Measurements from ENCODE around the gene TSPAN18. TPM values are rescaled to one million over a fixed set of nuclear protein-coding genes. Genes with fewer than 3 reads are reported as not detected.

The TSPAN18 gene
- total RNA-seq, 1 donor from 2014 or later, result 2.8 TPM

DNA sequence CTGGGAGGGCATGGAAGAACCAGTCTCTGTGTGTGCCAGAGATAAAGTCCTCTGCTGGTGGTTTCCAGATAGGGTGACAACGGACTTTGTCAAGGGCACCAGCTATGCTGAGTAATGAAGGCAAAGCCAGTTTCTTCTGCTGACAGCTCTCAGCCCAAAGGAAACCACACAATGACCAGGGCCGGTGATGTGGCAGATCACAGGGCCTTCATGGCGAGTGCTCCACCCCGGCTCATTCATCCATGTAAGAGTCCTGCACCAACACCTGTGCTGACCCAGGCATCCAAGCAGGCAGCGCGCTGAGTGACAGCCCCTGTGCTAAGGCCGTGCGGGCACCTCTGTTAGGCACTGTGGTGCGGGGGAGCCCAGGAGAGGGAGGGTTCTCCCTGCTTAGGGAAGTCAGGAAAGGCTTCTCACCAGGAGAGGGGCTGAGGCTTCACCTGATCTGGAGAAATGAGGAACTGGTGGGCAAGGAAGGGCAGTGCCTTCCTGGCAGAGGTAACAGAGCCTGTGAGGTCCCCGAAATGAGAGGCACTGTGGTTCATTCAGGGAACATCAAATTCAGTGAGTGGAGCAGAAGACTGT is 190.1 kb downstream of the TSPAN18 start:
- Mint-ChIP-seq H3K4me1 (peaks cover 25% of the 10 kb centered on the region), H3K36me3 (ENCODE audit: low read depth) (no peaks in the 10 kb centered on the region), H3K4me3 (no peak overlapping the region), H3K9me3 (no peaks in the 10 kb centered on the region), H3K27me3 (no peaks in the 10 kb centered on the region), H3K27ac (peak overlapping the region; percentile 38)
- intact Hi-C loops (cut with micrococcal nuclease), result loop anchor here (10.0 kb wide), 1 partner anchor 142 kb away; no protein-coding TSS in a partner anchor
- ATAC-seq (ENCODE audit: low read depth), result peak; percentile 23
- ChIA-PET POLR2A (no interaction called here), CTCF (interaction anchor here (1.0 to 2.7 kb wide), 3 partner anchors 11 to 194 kb away, joined by 3 to 8 read pairs (median 3); no protein-coding TSS in a partner anchor)
- DNase-seq, result no peak
- TF ChIP-seq, protein P1, sequence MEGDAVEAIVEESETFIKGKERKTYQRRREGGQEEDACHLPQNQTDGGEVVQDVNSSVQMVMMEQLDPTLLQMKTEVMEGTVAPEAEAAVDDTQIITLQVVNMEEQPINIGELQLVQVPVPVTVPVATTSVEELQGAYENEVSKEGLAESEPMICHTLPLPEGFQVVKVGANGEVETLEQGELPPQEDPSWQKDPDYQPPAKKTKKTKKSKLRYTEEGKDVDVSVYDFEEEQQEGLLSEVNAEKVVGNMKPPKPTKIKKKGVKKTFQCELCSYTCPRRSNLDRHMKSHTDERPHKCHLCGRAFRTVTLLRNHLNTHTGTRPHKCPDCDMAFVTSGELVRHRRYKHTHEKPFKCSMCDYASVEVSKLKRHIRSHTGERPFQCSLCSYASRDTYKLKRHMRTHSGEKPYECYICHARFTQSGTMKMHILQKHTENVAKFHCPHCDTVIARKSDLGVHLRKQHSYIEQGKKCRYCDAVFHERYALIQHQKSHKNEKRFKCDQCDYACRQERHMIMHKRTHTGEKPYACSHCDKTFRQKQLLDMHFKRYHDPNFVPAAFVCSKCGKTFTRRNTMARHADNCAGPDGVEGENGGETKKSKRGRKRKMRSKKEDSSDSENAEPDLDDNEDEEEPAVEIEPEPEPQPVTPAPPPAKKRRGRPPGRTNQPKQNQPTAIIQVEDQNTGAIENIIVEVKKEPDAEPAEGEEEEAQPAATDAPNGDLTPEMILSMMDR (IDR thresholded peaks at IDR 0.05), result no peak

DNA sequence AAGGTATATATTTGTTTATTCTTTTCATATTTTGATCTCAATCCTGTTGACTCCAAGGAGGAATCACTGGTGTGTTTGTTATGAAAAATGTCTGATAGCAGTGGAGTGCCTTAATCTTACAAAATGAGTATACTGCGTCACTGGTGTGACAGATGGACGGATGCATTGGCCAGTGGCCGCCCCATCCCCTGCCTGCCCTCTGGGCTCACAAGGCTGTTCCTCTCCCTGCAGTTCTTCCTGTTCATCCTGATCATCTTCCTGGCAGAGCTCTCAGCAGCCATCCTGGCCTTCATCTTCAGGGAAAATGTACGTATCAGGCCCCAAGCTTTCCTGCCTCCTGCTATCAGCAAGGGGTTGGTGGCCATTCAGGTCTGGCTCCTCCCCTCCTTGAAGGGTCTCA is 191.0 kb downstream of the TSPAN18 start:
- no peaks in the 10 kb centered on the region for H3K27me3 Mint-ChIP-seq
- H3K27ac Mint-ChIP-seq, result no peak overlapping the region
- ChIA-PET CTCF (interaction anchor here (2.7 kb wide), 1 partner anchor 10 kb away, joined by 8 read pairs; no protein-coding TSS in a partner anchor), POLR2A (no interaction called here)
- intact Hi-C loops (cut with micrococcal nuclease), result loop anchor here (10.0 kb wide), 1 partner anchor 143 kb away; no protein-coding TSS in a partner anchor
- H3K4me3 Mint-ChIP-seq, result no peak overlapping the region
- no peaks in the 10 kb centered on the region for H3K9me3 Mint-ChIP-seq
- no peaks in the 10 kb centered on the region for H3K36me3 Mint-ChIP-seq (ENCODE audit: low read depth)
- TF ChIP-seq, protein P1 (IDR thresholded peaks at IDR 0.05), result no peak
- DNase-seq, result no peak
- H3K4me1 Mint-ChIP-seq, result peaks cover 25% of the 10 kb centered on the region
- no peak for ATAC-seq (ENCODE audit: low read depth)

DNA sequence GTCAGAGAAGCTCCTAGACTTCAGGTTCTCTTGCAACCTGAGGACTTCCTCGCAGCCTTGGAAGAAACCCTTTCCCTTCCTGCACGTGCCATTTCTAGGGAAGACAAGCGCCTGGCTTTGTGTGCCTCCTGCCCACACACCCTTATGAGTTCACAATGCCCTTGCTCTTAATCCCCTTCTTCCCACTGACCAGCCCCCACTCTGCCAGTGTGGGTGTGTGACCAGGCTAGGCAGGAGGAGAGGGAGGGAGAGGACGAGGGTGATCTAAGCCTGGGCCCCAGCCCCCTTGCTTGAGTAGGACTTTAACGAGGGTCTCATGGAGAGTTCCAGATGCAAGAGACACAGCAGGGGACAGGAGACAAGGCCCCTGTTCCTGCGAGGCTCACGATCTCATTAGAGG is 193.7 kb downstream of the TSPAN18 start:
- Mint-ChIP-seq H3K4me1 (peaks cover 17% of the 10 kb centered on the region), H3K27ac (no peak overlapping the region), H3K9me3 (no peaks in the 10 kb centered on the region), H3K36me3 (ENCODE audit: low read depth) (no peaks in the 10 kb centered on the region), H3K27me3 (no peaks in the 10 kb centered on the region), H3K4me3 (no peak overlapping the region)
- TF ChIP-seq, protein P1 (IDR thresholded peaks at IDR 0.05), result no peak
- ATAC-seq (ENCODE audit: low read depth) (no peak), DNase-seq (no peak)
- intact Hi-C loops (cut with micrococcal nuclease), result no loop called here
- ChIA-PET CTCF (no interaction called here), POLR2A (no interaction called here)

DNA sequence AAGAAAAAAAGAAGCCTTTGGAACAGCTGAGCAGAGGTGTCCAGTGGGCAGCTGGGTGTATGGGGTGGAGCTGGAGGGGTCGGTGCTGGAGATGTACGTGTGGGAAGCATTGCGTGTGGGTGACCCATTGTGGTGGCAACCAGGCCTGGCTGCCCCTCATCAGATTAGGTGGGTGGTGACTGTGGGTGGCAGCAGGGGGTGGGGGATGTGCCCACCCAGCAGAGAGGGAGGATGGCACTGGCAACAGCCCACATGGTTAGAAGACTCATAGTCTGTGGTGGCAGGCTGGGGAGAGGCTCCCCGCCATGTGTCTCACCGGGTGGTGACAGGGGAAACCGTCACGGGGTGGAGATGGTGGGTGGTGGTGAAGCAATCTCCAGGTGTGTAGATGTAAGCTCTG is 196.4 kb downstream of the TSPAN18 start:
- Mint-ChIP-seq H3K27ac (no peak overlapping the region), H3K9me3 (no peaks in the 10 kb centered on the region)
- CTCF ChIA-PET, result no interaction called here

DNA sequence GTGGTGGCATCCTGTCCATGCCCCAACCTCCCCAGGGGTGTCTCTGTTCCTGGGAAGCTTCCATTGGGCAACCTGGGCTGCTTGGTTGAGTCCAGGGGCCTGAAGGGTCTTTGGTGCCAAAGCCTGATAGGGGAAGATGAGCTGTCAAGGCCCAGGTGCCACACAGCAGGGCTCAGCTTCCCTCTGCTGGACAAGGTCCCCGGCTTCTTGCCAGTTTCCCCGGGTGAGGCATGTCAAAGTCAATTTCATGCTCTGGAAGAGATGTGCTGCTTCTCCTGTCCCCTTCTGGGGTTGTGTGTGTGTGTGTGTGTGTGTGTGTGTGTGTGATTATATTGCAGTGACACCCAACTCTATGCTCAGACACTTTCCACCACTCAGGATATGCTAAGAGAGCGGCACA is 197.0 kb downstream of the TSPAN18 start:
- Mint-ChIP-seq H3K4me1 (peaks cover 3% of the 10 kb centered on the region), H3K9me3 (no peaks in the 10 kb centered on the region), H3K4me3 (no peak overlapping the region), H3K36me3 (ENCODE audit: low read depth) (no peaks in the 10 kb centered on the region), H3K27ac (no peak overlapping the region), H3K27me3 (peaks cover 2% of the 10 kb centered on the region)
- intact Hi-C loops (cut with micrococcal nuclease), result no loop called here
- ChIA-PET POLR2A (no interaction called here), CTCF (no interaction called here)
- TF ChIP-seq, protein P1 (IDR thresholded peaks at IDR 0.05), result no peak
- ATAC-seq (ENCODE audit: low read depth) (no peak), DNase-seq (no peak)

More for the DNA sequence above, 196.4 kb downstream of the TSPAN18 start:
- TF ChIP-seq, protein P1 (IDR thresholded peaks at IDR 0.05), result no peak
- Mint-ChIP-seq H3K4me1 (peaks cover 3% of the 10 kb centered on the region), H3K27me3 (peaks cover 2% of the 10 kb centered on the region), H3K4me3 (no peak overlapping the region), H3K36me3 (ENCODE audit: low read depth) (no peaks in the 10 kb centered on the region)
- POLR2A ChIA-PET, result no interaction called here
- ATAC-seq (ENCODE audit: low read depth) (no peak), DNase-seq (no peak)
- intact Hi-C loops (cut with micrococcal nuclease), result no loop called here
